Keratinocyte (primary cell): ENCODE data around the gene MN1.

Experiments used
- CTCF ChIP-seq, 3 experiments: IDR thresholded peaks in 1 of 3; conservative IDR thresholded peaks in 1 of 3; optimal IDR thresholded peaks in 1 of 3; 2 replicates in 2 of 3; 3 replicates in 1 of 3; pipeline versions ENCODE3 to v1.5.1; 2011; ENCODE audit warnings: low read length in 3 of 3, mild to moderate bottlenecking in 3 of 3, moderate library complexity in 2 of 3, control low read depth in 1 of 3, inconsistent platforms in 1 of 3; ENCODE audit not compliant: insufficient read depth in 2 of 3; ENCODE audit errors: extremely low read depth in 1 of 3
- EZH2 ChIP-seq: IDR thresholded peaks from one replicate; pipeline ENCODE4 v1.6.1; 2012; ENCODE audit warnings: inconsistent platforms, mild to moderate bottlenecking, low read length, moderate library complexity

GRCh38 chr22:27711756-27712155 lies 89.8 kb downstream of the MN1 start:
- TF ChIP-seq CTCF (optimal IDR thresholded peaks at IDR 0.05 in 1 of 3, IDR thresholded peaks at IDR 0.05 in 1 of 3, conservative IDR thresholded peaks at IDR 0.05 in 1 of 3; ENCODE audit: extremely low read depth in 1 of 3, insufficient read depth in 2 of 3, low read length in 3 of 3) = no peak
- TF ChIP-seq EZH2 = no peak
